GM10248 (cell line): ENCODE measurements around the gene AUTS2.

Experiments
- CTCF ChIA-PET: fragments of 300-600 bp; sonication (Branson Sonifier 250); formaldehyde crosslinking; extraction: SDS; loops from one replicate; lab custom pipeline; 2021; ENCODE audit warnings: antibody characterized with exemption; lab: Yijun Ruan, JAX
- POLR2A ChIA-PET: fragments of 350-650 bp; sonication (Branson Sonifier 250); formaldehyde crosslinking; extraction: SDS; loops from one replicate; lab custom pipeline; 2020; ENCODE audit warnings: antibody characterized with exemption; lab: Yijun Ruan, JAX
- DNase-seq: peaks from one replicate; pipeline ENCODE4 v3.0.0; 2012; ENCODE audit errors: extremely low spot score
- TF ChIP-seq, protein P1 (sequence below): IDR thresholded peaks from 2 replicates; pipeline ENCODE4 v1.5.1; 2012; ENCODE audit warnings: mild to moderate bottlenecking, low read depth; ENCODE audit errors: extremely low read depth, missing control alignments, control extremely low read depth

AUTS2 gene

GRCh38 chr7:70153933-70154332 is 555.7 kb downstream of the AUTS2 start:
- TF ChIP-seq, protein P1, sequence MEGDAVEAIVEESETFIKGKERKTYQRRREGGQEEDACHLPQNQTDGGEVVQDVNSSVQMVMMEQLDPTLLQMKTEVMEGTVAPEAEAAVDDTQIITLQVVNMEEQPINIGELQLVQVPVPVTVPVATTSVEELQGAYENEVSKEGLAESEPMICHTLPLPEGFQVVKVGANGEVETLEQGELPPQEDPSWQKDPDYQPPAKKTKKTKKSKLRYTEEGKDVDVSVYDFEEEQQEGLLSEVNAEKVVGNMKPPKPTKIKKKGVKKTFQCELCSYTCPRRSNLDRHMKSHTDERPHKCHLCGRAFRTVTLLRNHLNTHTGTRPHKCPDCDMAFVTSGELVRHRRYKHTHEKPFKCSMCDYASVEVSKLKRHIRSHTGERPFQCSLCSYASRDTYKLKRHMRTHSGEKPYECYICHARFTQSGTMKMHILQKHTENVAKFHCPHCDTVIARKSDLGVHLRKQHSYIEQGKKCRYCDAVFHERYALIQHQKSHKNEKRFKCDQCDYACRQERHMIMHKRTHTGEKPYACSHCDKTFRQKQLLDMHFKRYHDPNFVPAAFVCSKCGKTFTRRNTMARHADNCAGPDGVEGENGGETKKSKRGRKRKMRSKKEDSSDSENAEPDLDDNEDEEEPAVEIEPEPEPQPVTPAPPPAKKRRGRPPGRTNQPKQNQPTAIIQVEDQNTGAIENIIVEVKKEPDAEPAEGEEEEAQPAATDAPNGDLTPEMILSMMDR, result no peak
- ChIA-PET POLR2A (no interaction called here), CTCF (interaction anchor here (4.2 kb wide), 1 partner anchor 14 kb away, joined by 11 read pairs; no protein-coding TSS in a partner anchor)
- no peak for DNase-seq

GRCh38 chr7:70154521-70155180 is 556.4 kb downstream of the AUTS2 start:
- DNase-seq, result no peak
- CTCF ChIA-PET, result interaction anchor here (4.2 kb wide), 1 partner anchor 13 kb away, joined by 11 read pairs; no protein-coding TSS in a partner anchor
- POLR2A ChIA-PET, result no interaction called here
- TF ChIP-seq, protein P1, result no peak

- CTCF ChIA-PET, result interaction anchor here (1.2 to 4.2 kb wide), 2 partner anchors 12 to 15 kb away, joined by 3 to 11 read pairs; no protein-coding TSS in a partner anchor
- POLR2A ChIA-PET, result no interaction called here
- DNase-seq, result no peak
- TF ChIP-seq, protein P1, result no peak
Measured at GRCh38 chr7:70156057-70156456, 557.8 kb downstream of the AUTS2 start.

- ChIA-PET POLR2A (no interaction called here), CTCF (interaction anchor here (1.0 to 1.1 kb wide), 2 partner anchors 26 to 92 kb away, joined by 3 read pairs; no protein-coding TSS in a partner anchor)
- TF ChIP-seq, protein P1, result no peak
- no peak for DNase-seq
Measured at GRCh38 chr7:70159121-70159520, 560.8 kb downstream of the AUTS2 start.

GRCh38 chr7:70165477-70166170 is 567.3 kb downstream of the AUTS2 start:
- POLR2A ChIA-PET, result no interaction called here
- DNase-seq, result no peak
- TF ChIP-seq, protein P1, result no peak
- CTCF ChIA-PET, result no interaction called here

DNA sequence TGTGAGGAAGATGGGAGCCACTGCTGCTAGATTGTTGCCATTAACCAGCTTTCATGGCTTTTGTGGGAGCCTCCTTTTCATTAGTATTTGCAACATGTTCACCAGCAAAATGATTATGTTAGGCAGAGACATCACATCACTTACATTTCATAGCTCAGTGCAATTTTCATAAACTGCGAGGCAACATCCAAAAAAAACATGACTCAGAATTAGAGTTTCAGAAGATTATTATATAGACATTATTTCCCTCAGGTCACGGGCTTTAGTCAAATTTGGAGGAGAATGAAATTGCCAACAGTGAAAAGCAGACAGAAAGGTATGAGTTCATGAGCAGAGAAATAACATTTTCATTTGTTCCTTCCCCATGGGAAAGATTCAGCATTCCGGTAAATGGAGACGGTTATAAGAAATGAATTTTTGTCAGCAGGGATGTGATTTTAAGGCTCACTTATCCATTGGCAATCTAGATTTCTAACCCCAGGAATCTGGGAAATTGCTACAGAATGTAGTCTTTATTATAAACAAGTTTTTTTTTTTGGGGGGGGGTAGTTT is 573.2 kb downstream of the AUTS2 start:
- TF ChIP-seq, protein P1, result no peak
- ChIA-PET CTCF (interaction anchor here (2.0 kb wide), 1 partner anchor 12 kb away, joined by 7 read pairs; no protein-coding TSS in a partner anchor), POLR2A (no interaction called here)
- DNase-seq, result no peak
